Caco-2 (cell line): ENCODE data around the gene ZC3H12A. TPM values are rescaled to one million over a fixed set of nuclear protein-coding genes. Genes with fewer than 3 reads are reported as not detected.

Experiments
- BruUV-seq: library from RNA; stranded (reverse); fragments of 400-500 nt; replicated peaks from 2 replicates; lab custom pipeline; 2021; lab: Mats Ljungman, UMichigan
- CTCF ChIA-PET: fragments of 300-600 bp; sonication (Branson Sonifier 250); formaldehyde crosslinking; loops from one replicate; lab custom pipeline; 2022; ENCODE audit warnings: antibody characterized with exemption; lab: Charles Lee
- POLR2A ChIA-PET: fragments of 300-600 bp; sonication (Branson Sonifier 250); formaldehyde crosslinking; loops from one replicate; lab custom pipeline; 2022; ENCODE audit warnings: antibody characterized with exemption; lab: Charles Lee
- DNase-seq, 2 experiments: peaks; one replicate each; pipeline versions ENCODE4 v3.0.0 to v3.0.0-alpha.2; 2020 to 2022
- H3K27me3 ChIP-seq: replicated peaks from 2 replicates; pipeline ENCODE4 v1.6.0; 2011; ENCODE audit warnings: low read length; ENCODE audit not compliant: control insufficient read depth, insufficient read depth
- H3K36me3 ChIP-seq: 2 replicates; pipeline ENCODE4 v1.5.1; 2011; ENCODE audit warnings: low read length; ENCODE audit not compliant: control insufficient read depth, insufficient read depth
- H3K4me1 ChIP-seq: fragments of 250-450 bp; sonication (Bioruptor Pico); 2 replicates; pipeline ENCODE4 v1.5.1; 2020; ENCODE audit warnings: mild to moderate bottlenecking
- H3K4me3 ChIP-seq: 2 replicates; pipeline ENCODE4 v1.5.1; 2011; ENCODE audit warnings: low read depth, mild to moderate bottlenecking, control low read depth, low read length
- H3K9me3 ChIP-seq: fragments of 250-450 bp; sonication (Bioruptor Pico); 2 replicates; pipeline ENCODE4 v1.5.1; 2020; ENCODE audit warnings: mild to moderate bottlenecking, moderate library complexity
- H3K27ac Mint-ChIP-seq: one replicate; pipeline ENCODE4 v1.8.0; 2022; ENCODE audit warnings: mixed read lengths; ENCODE audit not compliant: unreplicated experiment
- H3K27me3 Mint-ChIP-seq: one replicate; pipeline ENCODE4 v1.8.0; 2022; ENCODE audit warnings: mixed read lengths; ENCODE audit not compliant: insufficient read depth, unreplicated experiment
- H3K36me3 Mint-ChIP-seq: one replicate; pipeline ENCODE4 v1.8.0; 2022; ENCODE audit warnings: mild to moderate bottlenecking, mixed read lengths; ENCODE audit not compliant: insufficient read depth, unreplicated experiment
- H3K4me1 Mint-ChIP-seq: one replicate; pipeline ENCODE4 v1.8.0; 2022; ENCODE audit warnings: low read depth, mixed read lengths; ENCODE audit not compliant: unreplicated experiment
- H3K4me3 Mint-ChIP-seq: one replicate; pipeline ENCODE4 v1.8.0; 2022; ENCODE audit warnings: mild to moderate bottlenecking, moderate library complexity, mixed read lengths; ENCODE audit not compliant: unreplicated experiment
- H3K9me3 Mint-ChIP-seq: one replicate; pipeline ENCODE4 v1.8.0; 2022; ENCODE audit warnings: mixed read lengths; ENCODE audit not compliant: unreplicated experiment
- CTCF ChIP-seq, 2 experiments: fragments of 200-600 bp in 1 of 2; IDR thresholded peaks; 1 replicate in 1 of 2; 2 replicates in 1 of 2; pipeline versions ENCODE4 v1.5.1 to v1.8.0; 2011 to 2022; ENCODE audit warnings: antibody characterized with exemption in 1 of 2, control low read depth in 1 of 2, inconsistent platforms in 1 of 2, low read depth in 1 of 2, low read length in 1 of 2, mild to moderate bottlenecking in 1 of 2, moderate library complexity in 1 of 2; ENCODE audit not compliant: insufficient read depth in 1 of 2, severe bottlenecking in 1 of 2, unreplicated experiment in 1 of 2
- intact Hi-C: fragments of 100-400 bp; cut with micrococcal nuclease; formaldehyde crosslinking; loops from one replicate; pipeline ENCODE4 v1.10.0; 2022; ENCODE audit not compliant: unreplicated experiment
- total RNA-seq: library from RNA; stranded (reverse); gene quantifications from 2 replicates; pipeline ENCODE4 v1.2.3, GENCODE V29; 2022

The ZC3H12A gene
- total RNA-seq, 1 experiment from 2014 or later: 4.7 TPM

GRCh38 chr1:37472994-37473393, 1.4 kb upstream of the ZC3H12A start:
- Mint-ChIP-seq H3K36me3 (peaks cover 17% of the 10 kb centered on the region), H3K27ac (no peak overlapping the region), H3K9me3 (no peaks in the 10 kb centered on the region), H3K4me1 (peaks cover 7% of the 10 kb centered on the region), H3K4me3 (no peak overlapping the region), H3K27me3 (no peaks in the 10 kb centered on the region)
- BruUV-seq: no TSS peak
- H3K4me3 ChIP-seq: no peak overlapping the region
- no peak for DNase-seq
- intact Hi-C loops: no loop called here
- H3K4me1 ChIP-seq: peaks cover 8% of the 10 kb centered on the region; the same call in 1 of the 2 replicates
- POLR2A ChIA-PET: no interaction called here
- CTCF ChIA-PET: no interaction called here
- no peaks in the 10 kb centered on the region for H3K9me3 ChIP-seq
- TF ChIP-seq CTCF (IDR thresholded peaks at IDR 0.05; ENCODE audit: insufficient read depth in 1 of 2, low read depth in 1 of 2, low read length in 1 of 2, severe bottlenecking in 1 of 2, unreplicated experiment in 1 of 2): no peak
- no peaks in the 10 kb centered on the region for H3K27me3 ChIP-seq
- H3K36me3 ChIP-seq: no peaks in the 10 kb centered on the region; the same call in 1 of the 2 replicates

GRCh38 chr1:37473431-37474045, 842 bp upstream of the ZC3H12A start:
- H3K27me3 Mint-ChIP-seq: no peaks in the 10 kb centered on the region
- H3K4me3 Mint-ChIP-seq: peak overlapping the region; percentile 71
- BruUV-seq: TSS peak; percentile 35
- Histone ChIP-seq H3K27me3 (no peaks in the 10 kb centered on the region), H3K36me3 (no peaks in the 10 kb centered on the region; the same call in 1 of the 2 replicates), H3K4me3 (peak overlapping the region; percentile 51), H3K4me1 (peaks cover 10% of the 10 kb centered on the region; the same call in 1 of the 2 replicates), H3K9me3 (no peaks in the 10 kb centered on the region)
- H3K4me1 Mint-ChIP-seq: peaks cover 7% of the 10 kb centered on the region
- no peak for TF ChIP-seq CTCF (IDR thresholded peaks at IDR 0.05; ENCODE audit: insufficient read depth in 1 of 2, low read depth in 1 of 2, low read length in 1 of 2, severe bottlenecking in 1 of 2, unreplicated experiment in 1 of 2)
- CTCF ChIA-PET: interaction anchor here (0.5 to 1.3 kb wide), 4 partner anchors 36 to 344 kb away, joined by 3 to 4 read pairs (median 3); no protein-coding TSS in a partner anchor
- POLR2A ChIA-PET: interaction anchor here (0.6 to 0.8 kb wide), 12 partner anchors 14 to 1773 kb away, joined by 3 to 17 read pairs (median 6); partner anchors contain the start of genes MEAF6 and OSCP1
- H3K36me3 Mint-ChIP-seq: peaks cover 17% of the 10 kb centered on the region
- peak in 1 of 2 experiments; percentile 23 for DNase-seq
- H3K9me3 Mint-ChIP-seq: no peaks in the 10 kb centered on the region
- H3K27ac Mint-ChIP-seq: no peak overlapping the region
- intact Hi-C loops: no loop called here

- ChIA-PET POLR2A (interaction anchor here (1.3 kb wide), 1 partner anchor 40 kb away, joined by 5 read pairs; the partner anchor contains the start of gene MEAF6), CTCF (interaction anchor here (1.2 to 1.6 kb wide), 3 partner anchors 12 to 40 kb away, joined by 3 to 5 read pairs (median 5); partner anchors contain the start of gene MEAF6)
- Mint-ChIP-seq H3K27me3 (no peaks in the 10 kb centered on the region), H3K27ac (no peak overlapping the region), H3K36me3 (peaks cover 22% of the 10 kb centered on the region), H3K9me3 (no peaks in the 10 kb centered on the region), H3K4me1 (peaks cover 7% of the 10 kb centered on the region), H3K4me3 (peak overlapping the region; percentile 71)
- intact Hi-C loops: no loop called here
- Histone ChIP-seq H3K36me3 (no peaks in the 10 kb centered on the region; the same call in 1 of the 2 replicates), H3K4me1 (peaks cover 22% of the 10 kb centered on the region), H3K9me3 (no peaks in the 10 kb centered on the region), H3K27me3 (no peaks in the 10 kb centered on the region), H3K4me3 (peak overlapping the region; percentile 43)
- DNase-seq: no peak
- TSS peak; percentile 45 for BruUV-seq
- TF ChIP-seq CTCF (IDR thresholded peaks at IDR 0.05; ENCODE audit: insufficient read depth in 1 of 2, low read depth in 1 of 2, low read length in 1 of 2, severe bottlenecking in 1 of 2, unreplicated experiment in 1 of 2): no peak
Measured at GRCh38 chr1:37474697-37475379, 458 bp downstream of the ZC3H12A start.
